HG02588 (cell line): ENCODE measurements around the gene GMPPA.

Source experiments
- ATAC-seq: cut with Tn5 transposase; IDR thresholded peaks from one replicate; pipeline ENCODE4 v1.9.1; 2021; ENCODE audit warnings: mild to moderate bottlenecking, moderate library complexity; ENCODE audit not compliant: unreplicated experiment

The GMPPA gene

DNA sequence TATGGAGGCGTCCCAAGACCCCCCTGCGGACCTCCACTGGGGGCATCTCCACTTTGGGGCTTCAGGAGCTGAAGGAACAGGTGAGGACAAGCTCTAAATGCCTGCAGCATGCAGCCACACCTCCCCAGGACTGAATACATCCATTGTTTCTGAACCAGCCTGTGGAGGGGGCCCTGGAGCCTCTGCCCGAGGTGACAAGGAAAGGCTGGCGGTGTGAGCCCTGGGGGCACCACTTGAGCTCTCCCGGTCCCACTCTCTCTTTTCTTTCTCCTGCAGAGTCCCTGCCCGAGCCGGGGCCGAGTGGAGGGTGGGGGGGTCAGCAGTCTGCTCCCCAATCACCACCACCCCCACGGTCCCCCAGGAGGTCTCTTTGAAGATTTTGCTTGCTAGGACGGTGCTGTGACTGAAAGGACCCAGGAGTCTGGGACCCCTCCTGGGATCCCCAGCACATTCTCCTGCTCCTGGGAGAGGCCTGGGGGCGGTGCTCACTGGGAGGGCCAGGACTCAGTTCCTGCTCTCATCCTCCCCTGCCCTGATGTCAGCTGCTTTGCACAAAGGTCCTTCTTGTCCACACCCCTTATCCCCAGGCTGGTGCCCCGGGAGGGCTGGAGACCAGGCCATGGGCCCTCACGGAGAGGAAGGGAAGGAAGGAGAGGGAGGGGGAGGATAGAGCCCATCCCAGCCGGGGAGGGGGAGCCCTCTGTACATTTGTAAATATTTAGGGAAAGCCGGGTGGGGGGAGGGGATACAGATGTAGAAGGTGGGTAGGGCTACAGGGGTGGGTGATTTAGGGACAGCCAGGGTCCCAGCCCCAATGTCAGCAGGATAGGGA is 39.2 kb downstream of the GMPPA start:
- ATAC-seq: no peak

DNA sequence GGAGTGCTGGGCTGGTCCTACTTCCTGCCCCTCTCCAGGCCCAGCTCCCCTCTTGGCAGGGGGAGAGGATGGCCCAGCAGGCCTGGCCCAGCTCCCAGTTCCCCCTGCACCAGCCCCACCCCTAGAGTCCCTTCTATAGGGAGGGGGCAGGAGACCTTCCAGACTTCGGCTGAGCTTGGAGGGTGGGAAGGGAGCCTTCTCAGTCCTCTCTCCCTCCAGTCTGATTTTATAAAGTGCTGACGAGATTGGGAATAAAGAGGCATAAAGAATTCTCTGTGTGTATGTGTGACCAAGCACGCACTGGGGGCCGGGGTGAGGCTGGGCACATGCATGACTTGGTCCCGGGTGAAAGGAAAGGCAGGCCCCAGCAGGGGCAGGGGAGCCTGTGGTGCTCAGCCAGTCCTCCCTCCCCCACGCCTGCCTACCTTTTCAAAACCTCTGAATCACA is 39.8 kb downstream of the GMPPA start:
- ATAC-seq: no peak

DNA sequence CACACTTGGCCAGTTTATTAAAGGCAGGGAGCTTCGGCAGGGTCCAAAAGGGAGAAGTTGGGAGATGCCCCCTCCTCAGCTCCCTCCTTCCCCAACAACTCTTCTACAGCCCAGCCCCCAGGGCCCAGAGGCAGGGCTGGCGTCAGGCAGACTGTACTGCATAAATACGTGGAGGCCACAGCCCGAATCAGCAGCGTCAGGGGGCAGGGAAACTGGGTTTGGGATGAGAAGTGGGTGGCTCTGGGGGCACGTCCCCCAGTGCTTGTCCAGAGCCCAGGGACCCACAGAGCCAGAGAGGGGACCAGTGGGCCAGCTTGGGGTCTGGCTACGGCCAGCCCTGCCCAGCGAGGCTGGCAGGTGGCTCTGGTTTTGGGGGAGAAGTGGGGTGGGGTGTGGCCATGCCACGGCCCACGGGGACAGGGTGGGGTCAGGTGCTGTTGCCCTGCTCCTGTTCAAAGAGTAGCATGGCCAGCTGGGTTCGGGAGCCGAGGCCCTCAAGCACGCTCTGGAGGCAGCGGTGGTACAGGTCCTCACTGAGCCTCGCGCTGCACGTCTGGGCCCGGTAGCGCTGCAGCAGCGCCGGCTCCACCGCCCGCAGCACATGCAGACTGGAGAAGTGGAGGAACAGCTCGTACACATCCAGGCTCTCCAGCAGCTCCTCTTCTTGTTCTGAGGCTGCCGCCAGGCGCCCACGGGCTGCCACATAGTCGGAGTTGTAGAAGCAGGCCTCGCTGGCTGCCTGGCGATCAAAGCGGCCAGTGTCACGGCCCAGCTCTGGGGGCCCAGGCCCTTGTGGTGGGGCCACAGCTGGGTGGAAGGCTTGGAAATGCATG is 40.5 kb downstream of the GMPPA start:
- ATAC-seq: no peak

DNA sequence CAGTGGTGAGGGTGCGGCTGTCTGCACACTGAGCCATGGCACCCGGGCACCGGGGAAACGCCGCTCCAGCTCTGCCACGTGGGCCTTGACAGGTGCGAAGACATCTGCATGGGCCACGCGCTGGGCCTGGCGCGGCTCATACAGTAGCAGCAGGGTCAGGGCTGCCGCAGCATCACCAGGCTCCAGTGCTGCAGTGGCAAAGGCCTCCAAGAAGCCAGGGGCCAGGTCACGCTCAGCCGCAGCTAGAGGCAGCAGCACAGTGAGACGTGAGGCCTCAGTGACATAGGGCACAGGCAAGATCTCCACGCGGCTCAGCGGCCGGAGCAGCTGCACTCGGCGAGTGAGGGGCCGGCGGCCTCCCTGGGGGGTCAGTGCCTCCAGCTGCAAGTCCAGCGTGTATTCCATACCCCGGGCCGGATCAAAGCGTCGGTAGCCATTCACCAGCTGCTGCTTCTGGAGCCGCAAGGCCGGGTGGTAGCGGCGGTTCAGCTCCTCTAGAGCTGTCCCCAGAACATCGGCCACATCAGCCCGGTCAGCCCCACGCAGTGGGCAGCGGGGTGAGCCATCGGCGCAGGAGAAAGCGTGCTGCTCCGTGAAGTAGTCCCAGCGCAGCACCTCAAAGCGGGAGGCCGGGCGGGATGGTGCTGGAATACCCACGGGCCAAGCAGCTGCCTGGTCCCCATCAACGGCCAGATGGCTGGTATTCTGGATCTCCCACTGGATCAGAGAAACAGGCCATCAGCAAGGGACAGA is 41.4 kb downstream of the GMPPA start:
- no peak for ATAC-seq

DNA sequence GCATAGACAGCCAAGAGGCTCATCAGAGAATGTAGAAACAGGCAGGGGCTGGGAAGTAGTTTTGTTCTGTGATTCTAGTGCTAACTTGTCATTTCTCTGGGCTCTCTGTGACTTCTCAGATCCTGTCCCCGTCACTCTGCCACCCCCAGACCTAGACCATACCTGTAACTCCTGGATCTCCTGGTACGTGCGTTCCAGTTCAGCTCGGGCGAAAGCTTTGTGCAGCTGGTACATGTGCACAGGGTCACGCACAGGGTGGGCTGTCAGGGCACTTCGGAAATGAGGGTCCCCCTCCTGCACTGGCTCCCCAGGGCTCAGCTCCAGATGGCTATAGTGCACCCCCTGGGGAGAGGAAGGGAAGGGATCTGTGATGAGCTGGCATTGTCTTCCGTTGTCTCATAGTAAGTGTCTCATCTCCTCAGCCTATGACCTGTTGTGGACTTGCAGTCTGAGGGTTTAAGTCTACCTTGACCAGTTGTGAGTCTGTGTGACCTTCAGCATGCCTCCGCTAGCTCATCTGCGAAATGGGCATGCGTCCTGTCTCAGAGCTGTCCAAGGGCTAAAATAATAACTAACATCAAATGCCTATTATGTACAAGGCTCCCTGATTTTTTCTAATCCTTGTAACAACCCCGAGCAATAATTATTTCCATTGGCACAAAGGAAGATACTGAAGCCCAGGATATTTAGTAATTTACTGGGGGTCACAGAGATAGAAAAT is 42.3 kb downstream of the GMPPA start:
- no peak for ATAC-seq

DNA sequence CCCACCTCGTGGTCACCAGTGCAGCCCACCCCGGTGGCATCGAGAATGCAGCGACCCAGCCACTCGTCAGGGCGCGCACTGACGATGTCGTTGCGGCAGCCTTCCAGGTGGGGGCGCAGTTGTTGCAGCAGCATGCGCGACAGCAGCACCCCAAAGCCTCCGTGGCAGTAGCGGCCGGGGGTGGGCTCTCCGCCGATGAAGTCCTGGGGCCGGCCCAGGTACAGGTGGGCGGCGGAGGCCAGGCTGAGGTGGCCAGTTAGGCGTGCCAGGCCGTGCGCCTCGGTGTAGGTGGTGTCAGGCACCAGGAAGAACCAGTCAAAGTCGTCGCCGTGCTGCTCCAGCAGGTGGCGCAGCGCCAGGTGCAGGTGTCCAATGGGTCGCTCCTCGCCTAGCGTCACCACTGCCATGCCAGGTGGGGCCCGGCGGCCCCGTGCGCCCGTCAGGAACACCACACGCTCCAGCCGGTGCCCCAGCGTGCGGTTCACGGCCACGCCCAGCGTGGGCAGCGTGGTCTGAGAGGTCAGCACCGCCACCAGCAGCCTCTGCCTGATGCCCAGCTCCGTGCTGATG is 43.0 kb downstream of the GMPPA start:
- ATAC-seq: peak; percentile 44

DNA sequence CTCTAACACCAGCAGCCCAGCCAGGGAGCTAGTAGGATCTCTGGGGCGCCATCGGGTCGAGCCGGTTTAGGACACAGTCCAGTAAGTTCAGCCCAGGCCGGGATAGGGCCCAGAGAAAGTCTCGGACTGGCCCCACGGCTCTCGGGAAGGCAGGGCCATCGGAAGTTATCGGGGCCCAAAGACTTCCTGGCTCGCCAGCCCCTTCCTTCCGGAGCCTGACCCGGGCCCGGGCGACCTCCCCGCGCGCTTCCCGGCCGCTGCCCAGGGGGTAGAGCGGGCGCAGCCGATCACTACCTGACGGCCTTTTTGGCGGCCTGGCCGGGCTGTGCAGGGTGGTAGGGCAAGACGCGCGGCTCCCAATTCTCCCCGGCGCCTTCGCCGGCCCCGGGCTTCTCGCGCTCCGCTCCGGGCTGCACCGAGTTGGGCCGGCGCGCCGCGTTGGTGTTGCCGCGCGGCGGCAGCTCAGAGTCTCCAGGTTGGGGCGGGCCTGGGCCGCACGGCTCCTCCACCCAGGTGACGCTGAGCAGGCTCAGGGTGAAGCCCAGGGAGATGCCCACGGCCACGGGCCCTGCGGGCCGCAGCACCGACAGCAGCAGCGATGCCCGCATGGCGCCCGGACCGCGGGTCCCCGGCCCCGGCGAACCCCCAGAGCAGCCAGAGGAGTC is 44.4 kb downstream of the GMPPA start:
- ATAC-seq: peak; percentile 29

DNA sequence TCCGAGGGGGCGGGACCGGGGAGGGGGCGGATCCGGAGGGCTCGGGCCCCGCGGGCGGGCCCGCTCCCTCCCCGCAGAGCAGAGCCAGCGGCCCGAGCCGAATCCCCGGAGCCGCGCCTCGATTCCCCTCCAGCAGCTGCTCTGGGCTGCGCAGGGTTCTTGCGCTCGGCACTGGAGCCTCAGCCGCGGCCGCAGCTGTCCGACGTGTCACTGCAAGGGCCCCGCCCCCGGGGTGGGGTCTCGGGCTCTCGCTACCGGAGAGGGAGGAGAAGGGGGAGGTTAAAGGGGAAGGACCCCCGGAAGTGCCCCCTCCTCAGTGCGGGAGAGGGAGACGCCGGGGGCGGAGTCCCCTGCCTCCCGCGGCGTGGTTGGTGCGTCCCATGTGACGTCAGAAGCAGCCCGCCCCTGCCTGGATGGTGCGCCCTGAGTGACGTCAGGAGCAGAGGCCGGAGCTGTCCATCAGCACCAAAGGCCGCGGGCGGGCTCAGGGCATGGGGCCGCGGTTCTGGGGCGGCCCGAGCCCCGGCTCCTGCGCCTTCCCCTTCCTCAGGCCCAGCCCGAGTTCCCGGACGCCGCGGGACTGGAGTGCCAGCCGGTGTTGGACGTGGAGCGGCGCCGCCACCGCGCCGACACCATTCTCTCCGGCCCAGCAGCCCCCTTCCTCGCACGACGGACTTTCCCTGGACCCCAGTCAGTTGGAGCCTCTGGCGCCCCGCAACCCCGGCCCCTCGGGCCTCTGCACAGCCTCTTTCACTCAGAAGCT is 45.1 kb downstream of the GMPPA start, which contains the start of the genes CHPF and TMEM198:
TSS of gene CHPF (minus strand) at position 214 of the 763 bp plus-strand sequence. CDS start 271 bp downstream, outside the sequence.
TSS of gene TMEM198 (plus strand) at position 433 of the 763 bp plus-strand sequence. CDS start 700 bp downstream, outside the sequence.
- peak; percentile 79 for ATAC-seq

DNA sequence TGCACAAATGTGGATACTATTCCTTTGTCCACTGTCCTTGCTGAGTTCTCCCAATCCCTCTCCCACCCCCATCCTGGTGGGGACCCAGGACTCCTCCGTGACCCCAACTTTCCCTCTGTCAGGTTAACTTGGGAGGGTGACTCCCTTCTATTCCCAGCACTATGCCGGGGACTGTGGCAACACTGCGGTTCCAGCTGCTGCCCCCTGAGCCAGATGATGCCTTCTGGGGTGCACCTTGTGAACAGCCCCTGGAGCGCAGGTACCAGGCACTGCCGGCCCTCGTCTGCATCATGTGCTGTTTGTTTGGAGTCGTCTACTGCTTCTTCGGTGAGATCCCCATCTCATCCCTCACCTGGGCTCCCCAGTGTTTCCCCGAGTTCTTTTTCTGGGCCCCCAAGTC is 45.9 kb downstream of the GMPPA start:
- ATAC-seq: no peak

DNA sequence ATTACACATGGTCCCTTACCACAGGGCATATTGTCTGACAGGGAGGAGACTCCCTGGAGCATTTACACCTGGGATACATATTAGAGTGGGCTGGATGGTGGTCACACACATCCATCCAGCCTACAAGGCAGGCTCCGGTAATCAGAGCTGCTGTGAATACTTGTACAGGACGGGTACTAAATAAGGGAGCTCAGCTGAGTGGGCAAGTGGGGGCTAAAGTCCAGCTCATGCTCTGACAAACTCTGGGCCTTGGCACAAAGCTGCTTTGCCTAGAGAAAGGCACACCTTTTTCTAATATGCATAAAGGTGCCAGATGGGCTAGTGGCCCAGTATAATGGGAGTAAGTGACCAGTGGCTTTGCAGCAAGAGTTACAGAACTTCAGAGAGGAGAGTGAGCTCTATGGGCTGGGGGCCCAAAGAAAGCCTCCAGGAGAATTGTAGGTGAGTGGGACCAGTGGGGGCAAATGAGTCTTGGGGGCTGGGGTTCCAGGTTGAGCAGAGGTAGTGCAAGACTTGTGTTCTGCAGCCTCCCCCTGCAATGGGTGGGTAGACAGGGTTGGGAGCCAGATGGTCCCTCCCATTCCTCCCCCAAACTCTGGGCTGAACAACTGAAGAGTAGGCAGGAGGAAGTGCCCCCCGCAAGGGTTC is 46.7 kb downstream of the GMPPA start:
- no peak for ATAC-seq

DNA sequence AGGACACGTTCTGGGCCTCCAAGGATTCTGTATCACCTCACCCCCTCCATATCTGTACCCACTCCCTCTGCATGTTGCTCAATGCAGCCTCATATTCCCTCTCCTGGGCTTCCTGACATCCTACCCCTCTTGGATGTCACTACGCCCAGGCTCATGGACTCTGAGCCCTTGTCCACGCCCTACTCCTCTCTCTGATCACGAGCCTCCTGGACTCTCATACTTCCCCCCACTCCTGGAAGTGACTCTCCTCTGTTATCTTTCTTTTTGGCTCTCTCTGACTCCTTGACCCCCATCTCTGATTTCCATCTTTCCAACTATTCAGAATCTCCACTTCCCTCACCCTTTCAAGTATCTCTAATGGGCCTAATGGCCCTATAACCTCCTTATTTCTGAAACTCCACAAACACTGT is 47.3 kb downstream of the GMPPA start:
- ATAC-seq: no peak

DNA sequence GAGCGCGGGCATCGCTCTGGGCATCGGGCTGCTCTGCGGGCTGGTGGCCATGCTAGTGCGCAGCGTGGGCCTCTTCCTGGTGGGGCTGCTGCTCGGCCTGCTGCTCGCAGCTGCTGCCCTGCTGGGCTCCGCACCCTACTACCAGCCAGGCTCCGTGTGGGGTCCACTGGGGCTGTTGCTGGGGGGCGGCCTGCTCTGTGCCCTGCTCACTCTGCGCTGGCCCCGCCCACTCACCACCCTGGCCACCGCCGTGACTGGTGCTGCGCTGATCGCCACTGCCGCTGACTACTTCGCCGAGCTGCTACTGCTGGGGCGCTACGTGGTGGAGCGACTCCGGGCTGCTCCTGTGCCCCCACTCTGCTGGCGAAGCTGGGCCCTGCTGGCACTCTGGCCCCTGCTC is 48.9 kb downstream of the GMPPA start:
- ATAC-seq: no peak

DNA sequence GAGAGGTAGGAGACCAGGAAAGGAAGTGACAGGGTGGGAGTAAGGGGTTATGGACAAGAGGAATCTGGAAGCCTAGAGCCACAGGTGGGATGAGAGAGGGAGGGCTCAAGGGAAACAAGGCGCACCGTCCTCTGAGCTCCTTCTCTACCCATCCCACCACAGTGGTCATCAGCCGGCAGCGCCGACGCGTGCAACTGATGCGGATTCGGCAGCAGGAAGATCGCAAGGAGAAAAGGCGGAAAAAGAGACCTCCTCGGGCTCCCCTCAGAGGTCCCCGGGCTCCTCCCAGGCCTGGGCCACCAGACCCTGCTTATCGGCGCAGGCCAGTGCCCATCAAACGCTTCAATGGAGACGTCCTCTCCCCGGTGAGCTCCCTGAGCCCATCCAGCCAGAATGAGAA is 50.3 kb downstream of the GMPPA start:
- ATAC-seq: no peak

DNA sequence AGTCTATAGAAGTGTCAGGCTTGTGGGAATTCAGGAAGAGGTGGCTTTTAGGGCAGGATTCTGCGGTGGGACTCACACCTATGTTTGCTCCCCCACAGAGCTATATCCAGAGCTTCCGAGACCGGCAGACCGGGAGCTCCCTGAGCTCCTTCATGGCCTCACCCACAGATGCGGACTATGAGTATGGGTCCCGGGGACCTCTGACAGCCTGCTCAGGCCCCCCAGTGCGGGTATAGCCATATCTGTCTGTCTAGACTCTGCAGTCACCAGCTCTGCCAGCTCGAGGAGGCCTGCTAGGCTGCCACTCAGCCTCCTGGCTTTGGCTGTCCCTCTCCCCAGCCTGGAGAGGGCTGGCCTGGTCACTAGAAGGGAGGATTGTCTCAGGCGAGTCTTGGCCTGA is 50.9 kb downstream of the GMPPA start:
- no peak for ATAC-seq

DNA sequence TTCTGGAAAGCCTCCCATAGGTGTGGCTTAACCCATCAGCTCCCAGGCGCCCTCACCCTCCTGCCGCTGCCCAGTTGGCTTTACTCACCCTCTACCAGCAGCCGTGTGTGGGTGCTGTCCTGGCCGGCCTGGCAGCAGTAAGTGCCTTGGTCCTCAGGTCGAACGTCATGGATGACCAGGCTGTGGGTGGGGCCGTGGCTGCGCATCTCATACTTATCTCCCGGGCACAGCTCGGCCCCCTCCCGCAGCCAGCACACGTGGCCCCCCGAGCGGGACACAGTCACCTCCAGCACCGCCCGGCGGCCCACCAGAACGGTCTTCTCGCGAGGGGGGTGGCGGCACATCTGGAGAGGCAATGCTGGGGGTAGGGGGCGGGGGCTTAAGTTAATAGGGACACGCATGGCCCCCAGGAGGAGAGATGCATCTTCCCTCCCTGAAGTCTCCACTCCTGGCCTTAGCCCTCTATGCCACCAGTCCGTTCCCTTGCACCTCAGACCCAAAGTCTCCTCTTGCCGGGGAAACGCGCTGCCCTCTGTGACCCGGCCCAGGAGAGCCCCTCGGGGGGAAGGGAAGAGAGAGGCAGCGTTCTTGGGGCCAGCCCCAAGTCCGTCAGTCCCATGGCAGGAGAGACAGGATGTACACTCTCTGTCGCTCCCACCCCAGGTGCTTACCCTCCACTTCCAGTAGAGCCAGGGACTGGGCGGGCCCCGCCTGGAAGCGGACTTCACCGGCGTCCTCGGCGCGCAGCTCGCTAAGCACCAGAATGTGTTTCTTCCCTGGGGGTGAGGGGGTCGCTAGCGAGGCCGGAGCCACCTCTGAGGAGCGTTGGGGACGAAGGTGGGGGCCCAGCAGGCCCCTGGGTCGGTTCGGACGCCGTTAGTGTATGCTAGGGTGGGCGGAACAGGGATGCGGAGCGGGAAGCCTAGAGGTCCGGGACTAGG is 53.0 kb downstream of the GMPPA start:
- peak; percentile 5 for ATAC-seq

DNA sequence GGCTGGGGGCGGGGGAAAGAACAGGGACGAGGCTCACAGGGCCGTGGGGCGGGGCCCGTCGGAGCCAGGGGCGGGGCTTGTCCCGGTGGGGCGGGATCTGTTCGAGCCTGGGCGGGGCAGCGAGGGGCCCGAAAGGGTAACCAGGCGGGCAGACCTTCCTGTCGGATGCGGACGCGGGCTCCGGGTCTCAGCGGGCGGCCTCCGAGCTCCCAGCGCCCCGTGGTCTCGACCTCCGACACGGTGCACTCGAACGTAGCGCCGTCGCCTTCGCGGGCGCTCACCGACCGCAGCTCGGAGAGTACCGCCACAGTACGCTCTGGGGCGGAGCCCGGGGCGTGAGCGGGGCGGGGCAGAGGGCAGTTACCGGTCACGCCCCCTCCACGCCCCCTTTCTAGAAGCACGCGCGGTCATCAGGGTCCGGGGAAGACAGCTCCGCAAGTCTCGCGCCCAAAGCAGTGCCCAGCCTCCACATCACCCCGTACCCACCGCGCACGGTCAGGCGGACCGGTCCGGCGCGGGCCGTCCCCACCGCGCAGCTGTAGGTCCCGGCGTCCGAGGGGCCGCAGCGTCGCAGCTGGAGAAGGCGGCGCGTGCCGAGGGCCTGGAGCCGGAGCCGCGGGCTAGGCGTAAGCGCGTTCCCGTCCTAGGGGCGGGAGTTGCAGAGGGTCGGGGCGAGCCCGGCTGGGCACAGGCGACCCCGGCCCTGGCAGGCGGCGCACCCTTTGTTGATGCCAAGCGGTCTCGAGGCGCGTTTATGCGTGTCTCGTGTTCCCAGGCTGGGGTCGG is 53.9 kb downstream of the GMPPA start:
- peak; percentile 82 for ATAC-seq

DNA sequence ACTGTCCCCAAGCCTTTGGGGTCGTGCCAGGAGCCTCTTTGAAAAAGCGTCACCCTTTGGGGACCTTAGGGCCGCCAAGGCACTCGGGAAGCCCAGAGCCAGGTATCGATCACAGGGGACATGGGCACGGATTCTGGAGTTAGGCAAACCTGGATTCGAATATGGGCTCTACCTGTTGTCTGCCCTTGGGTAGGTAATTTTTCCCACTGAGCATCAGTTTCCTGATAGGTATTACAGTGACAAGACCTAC is 54.4 kb downstream of the GMPPA start:
- ATAC-seq: no peak
